H1 (cell line): ENCODE results near the gene MDK. TPM values are rescaled to one million over a fixed set of nuclear protein-coding genes. Genes with fewer than 3 reads are reported as not detected.

ENCODE experiments used
- CTBP2 ChIP-seq: IDR thresholded peaks from 2 replicates; pipeline ENCODE4 v1.7.0; 2011; ENCODE audit warnings: borderline replicate concordance, mild to moderate bottlenecking, moderate library complexity, mixed read lengths, low read length; ENCODE audit not compliant: insufficient read depth, insufficient read length
- E2F6 ChIP-seq: IDR thresholded peaks from 2 replicates; pipeline ENCODE4 v1.6.1; 2012; ENCODE audit warnings: inconsistent platforms
- PHF8 ChIP-seq: fragments of 200-600 bp; sonication (generic); conservative IDR thresholded peaks from 2 replicates; pipeline ENCODE4 v1.7.1; 2012; ENCODE audit warnings: low read depth, mild to moderate bottlenecking, inconsistent platforms, low read length, moderate library complexity
- POU5F1 ChIP-seq: IDR thresholded peaks from 2 replicates; pipeline ENCODE4 v1.6.1; 2011; ENCODE audit warnings: low read depth, mild to moderate bottlenecking, low read length, moderate library complexity
- RBBP5 ChIP-seq: IDR thresholded peaks from 2 replicates; pipeline ENCODE4 v1.7.1; 2012; ENCODE audit warnings: low read depth, mild to moderate bottlenecking, inconsistent platforms, low read length, moderate library complexity, borderline replicate concordance
- polyA plus RNA-seq, 7 experiments: library from polyadenylated mRNA; depleted of rRNA in 3 of 7; stranded (reverse) in 5 of 7; unstranded in 2 of 7; fragments of >200 nt in 5 of 7; fragments of 200-250 nt in 2 of 7; gene quantifications; 1 replicate in 5 of 7; 2 replicates in 1 of 7; 4 replicates in 1 of 7; pipeline versions ENCODE4 v1.2.1 to v1.2.3, GENCODE V29; 2011 to 2013; ENCODE audit warnings: missing spikeins in 2 of 7, mixed read lengths in 2 of 7
- total RNA-seq: library from RNA; stranded (reverse); fragmentation: NEBNext Ultra II Directional; extraction: Animal tissue kit (Norgen Biotek cat#: 25700); gene quantifications from 2 replicates; pipeline ENCODE4 v1.2.1, GENCODE V29; 2021

Gene MDK
- total and polyA plus RNA-seq, 2 of the 8 experiments (the other 6 are each of a cell fraction or from before 2014, with no cell fraction given): 309 to 606 TPM

- TF ChIP-seq E2F6: no peak
- TF ChIP-seq RBBP5: no peak
- no peak for TF ChIP-seq CTBP2
- no peak for TF ChIP-seq POU5F1
- no peak for TF ChIP-seq PHF8
- TF ChIP-seq, all 59 proteins: peak for 0
Observed at GRCh38 chr11:46360878-46361277, 20.6 kb upstream of the MDK start (continued).
